ENCODE measurements around the gene SESN2.

DNA sequence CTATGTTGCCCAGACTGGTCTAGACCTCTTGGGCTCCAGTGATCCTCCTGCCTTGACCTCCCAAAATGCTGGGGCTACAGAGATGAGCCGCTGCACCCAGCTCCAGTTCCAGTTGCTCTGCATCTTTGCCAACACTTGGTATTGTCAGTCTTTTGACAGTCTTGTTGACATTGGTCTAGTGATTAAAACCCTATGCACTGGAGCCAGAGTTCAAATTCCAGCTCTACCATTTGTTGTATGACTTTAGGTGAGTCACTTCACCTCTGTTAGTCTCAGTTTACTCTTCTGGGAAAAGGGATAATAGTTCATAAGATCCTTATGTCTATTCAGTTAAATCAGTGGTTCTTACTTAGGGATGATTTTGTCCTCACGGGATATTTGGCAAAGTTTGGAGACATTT, 36.6 kb downstream of the SESN2 start:
- TF ChIP-seq POLR2A (IDR thresholded peaks at IDR 0.05; ENCODE audit: low read depth, low read length) (no peak), TAF1 (IDR thresholded peaks at IDR 0.05; ENCODE audit: borderline replicate concordance, low read depth, low read length) (no peak)

Measured in GM12892 (cell line).